B cell (primary cell): Measurements from ENCODE around the gene RDH12.

ENCODE experiments used
- CTCF ChIP-seq: fragments of 200-600 bp; IDR thresholded peaks from one replicate; pipeline ENCODE4 v1.8.0; 2022; ENCODE audit warnings: antibody characterized with exemption, mild to moderate bottlenecking
- EZH2 ChIP-seq: IDR thresholded peaks from 2 replicates; pipeline ENCODE4 v1.6.1; 2012; ENCODE audit warnings: borderline replicate concordance, low read depth, mild to moderate bottlenecking, moderate library complexity, low read length; ENCODE audit not compliant: insufficient read depth, poor library complexity, severe bottlenecking

- no peak for TF ChIP-seq CTCF
- no peak for TF ChIP-seq EZH2
These were observed 20.6 kb downstream of the RDH12 start for GRCh38 chr14:67722293-67722692.
